GM18517 (cell line): ENCODE results near the gene SMIM9.

Experiments used
- ATAC-seq: cut with Tn5 transposase; IDR thresholded peaks from one replicate; pipeline ENCODE4 v1.9.1; 2021; ENCODE audit warnings: mild to moderate bottlenecking, moderate library complexity; ENCODE audit not compliant: unreplicated experiment

The SMIM9 gene

DNA sequence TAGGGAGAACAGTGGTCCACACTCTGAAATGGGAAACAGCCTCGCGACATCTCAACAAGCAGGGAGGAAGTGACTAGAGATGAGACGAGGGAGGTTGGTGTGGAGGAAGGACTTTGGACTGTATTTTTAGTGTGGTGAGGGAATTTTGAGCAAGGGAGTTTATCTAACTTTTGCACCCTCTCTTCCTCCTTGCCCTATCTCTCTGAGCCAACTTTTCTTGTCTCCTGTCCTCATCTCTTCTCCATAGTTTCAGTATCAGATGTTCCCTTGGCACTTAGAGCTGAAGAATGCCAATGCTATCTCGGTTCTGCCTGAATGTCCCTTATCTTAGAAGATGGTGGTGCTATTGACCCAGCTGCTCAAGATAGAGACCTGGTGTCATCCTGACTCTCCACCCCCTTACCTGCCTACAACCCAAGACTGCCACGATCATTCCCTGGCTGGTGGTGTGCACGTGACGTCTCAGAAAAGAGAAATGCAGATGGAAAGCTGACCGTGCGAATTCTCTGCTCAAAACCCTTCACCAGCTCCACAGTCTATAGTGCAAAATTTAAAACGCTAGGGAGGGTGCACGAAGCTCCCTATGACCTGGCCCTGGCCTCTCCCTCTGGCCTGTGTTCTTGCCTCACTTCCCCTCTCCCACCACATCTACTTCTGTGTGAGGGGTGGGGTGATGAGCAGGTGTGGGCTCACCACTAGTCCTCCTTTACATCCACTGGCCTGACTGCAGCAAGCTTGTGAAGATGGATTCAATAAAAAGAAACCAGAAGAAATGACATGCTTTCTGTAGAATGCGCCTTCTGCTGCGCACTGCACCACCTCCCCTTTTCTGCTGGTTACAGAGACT lies 50.1 kb downstream of the SMIM9 start:
- ATAC-seq = no peak

DNA sequence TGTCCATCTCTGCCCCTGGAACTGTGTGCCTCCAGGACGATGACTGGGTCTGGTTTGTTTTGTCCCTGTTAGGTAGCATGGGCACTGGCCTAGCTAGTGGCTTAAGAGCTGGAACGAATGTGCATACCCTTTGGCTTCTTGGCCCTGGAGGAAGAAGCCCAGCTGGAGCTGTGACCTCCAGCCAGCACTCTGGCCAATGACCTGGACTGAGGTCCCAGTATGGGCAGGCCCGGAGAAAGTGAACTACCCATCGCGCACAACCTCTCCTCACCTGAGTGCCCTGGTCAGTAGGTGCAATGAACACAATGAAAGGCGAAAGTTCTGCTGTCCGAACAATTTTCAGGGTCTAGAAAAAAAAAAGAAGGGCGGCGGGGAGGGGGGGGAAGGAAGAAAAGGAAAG lies 53.5 kb downstream of the SMIM9 start:
- ATAC-seq = no peak

DNA sequence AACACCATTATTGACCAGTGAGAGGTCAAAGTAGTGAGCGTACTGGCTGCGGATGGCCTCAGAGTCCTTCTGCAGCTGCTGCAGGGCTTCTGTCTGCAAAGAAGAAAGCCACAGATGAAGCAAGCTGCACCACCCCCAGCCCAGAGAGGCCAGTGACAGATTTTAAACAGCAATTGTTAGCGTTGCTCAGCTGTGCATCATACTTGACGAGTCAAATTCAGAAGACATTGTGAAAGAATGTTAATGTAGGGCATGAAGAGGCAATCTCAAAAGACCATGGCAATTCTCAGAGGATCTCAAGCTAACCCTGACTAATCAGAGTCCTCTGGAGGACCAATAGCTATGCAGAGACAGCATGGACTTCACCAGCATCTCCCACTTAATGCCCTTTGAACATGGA lies 55.2 kb downstream of the SMIM9 start:
- no peak for ATAC-seq

DNA sequence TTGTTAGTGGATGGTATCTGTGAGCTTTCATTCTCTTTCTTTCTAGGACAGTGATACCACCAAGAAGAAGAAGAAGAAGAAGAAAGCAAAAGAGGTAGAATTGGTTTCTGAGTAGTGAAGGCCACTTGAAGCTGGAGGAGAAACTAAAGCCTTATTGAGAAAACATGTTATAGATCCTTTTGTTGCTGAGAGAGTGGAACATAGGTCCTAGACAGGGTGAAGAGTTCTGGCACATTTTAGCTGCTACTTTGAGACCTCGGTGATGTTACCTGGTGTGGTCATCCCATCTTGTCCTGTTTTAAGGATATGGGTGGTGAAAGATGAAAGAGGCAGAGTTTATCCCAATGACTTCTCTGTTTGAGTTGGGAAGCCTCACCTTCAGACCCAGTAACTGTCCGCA lies 57.7 kb downstream of the SMIM9 start:
- no peak for ATAC-seq

DNA sequence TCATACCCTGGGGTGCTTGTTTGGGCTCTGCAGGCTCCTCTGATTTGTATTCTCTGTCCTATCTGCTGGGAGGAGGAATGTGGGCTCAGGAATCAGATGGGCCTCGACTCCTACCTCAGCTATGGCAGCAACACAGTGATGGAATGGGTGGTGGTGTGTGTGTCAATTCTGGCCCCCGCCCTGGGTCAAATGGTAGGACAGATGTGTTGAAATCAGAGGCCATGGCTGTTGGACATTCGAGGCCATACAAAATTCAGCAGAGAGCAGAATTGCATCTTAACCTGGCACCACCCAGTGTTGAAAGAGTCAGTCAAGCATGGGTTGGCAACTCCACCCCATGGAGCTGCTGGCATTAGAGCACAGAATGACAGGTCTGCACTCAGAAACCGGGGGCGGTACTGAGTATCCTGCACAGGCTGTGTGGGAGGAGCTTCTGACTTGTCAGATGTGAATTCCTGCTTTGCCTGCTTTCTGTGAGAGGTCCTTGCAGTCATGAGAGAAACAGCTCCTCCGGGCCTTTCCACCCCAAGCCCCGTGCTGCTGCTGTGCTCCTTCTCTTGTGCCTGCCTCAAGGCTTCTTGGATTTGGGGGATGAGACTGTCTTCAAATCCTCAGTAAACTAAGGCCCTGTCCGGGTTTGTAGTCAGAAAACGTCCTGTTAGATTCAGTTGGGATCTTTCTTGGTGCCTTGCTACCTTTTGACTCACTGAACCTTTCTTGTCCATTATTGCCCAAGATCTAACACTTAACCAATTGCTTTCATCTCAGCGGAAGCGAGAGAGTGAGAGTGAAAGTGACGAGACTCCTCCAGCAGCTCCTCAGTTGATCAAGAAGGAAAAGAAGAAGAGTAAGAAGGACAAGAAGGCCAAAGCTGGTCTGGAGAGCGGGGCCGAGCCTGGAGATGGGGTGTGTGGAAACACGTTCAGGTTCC lies 58.8 kb downstream of the SMIM9 start:
- ATAC-seq = no peak

DNA sequence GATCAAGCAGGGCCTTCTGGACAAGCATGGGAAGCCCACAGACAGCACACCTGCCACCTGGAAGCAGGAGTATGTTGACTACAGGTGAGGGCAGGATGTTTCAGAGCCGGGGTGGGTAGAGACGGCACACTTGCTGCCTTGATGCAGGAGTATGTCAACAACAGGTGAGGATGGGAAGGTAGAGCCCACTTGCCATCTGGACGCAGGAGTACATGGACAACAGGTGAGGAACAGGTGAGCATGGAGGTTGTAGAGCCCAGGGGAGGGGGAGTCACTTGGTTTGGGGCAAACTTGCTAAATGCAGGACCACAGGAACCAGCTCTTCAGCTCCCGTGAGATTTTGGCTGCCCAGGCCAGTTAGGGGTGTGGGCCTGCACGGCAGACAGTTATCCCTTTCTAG lies 59.8 kb downstream of the SMIM9 start:
- no peak for ATAC-seq
